EH (cell line): Measurements from ENCODE around the gene GMCL2.

Experiments used
- DNase-seq: peaks from one replicate; pipeline ENCODE4 v3.0.0-alpha.2; 2015; ENCODE audit warnings: low read depth

GMCL2 gene

GRCh38 chr5:178143246-178143645 lies 43.9 kb downstream of the GMCL2 start:
- DNase-seq, result no peak

GRCh38 chr5:178142642-178143041 lies 44.5 kb downstream of the GMCL2 start:
- no peak for DNase-seq

- no peak for DNase-seq
These were observed 45.6 kb downstream of the GMCL2 start for GRCh38 chr5:178141550-178141949.

- DNase-seq, result no peak
These were observed 49.2 kb downstream of the GMCL2 start for GRCh38 chr5:178137991-178138390.

- no peak for DNase-seq
These were observed 50.2 kb downstream of the GMCL2 start for GRCh38 chr5:178136990-178137389.
